ENCODE measurements around the gene SIGLEC11.
"Not testable (repeated sequence)": the region's sequence is repeated elsewhere in the genome, so short reads cannot be mapped to it uniquely, and the experiment has no call there.

The SIGLEC11 gene

DNA sequence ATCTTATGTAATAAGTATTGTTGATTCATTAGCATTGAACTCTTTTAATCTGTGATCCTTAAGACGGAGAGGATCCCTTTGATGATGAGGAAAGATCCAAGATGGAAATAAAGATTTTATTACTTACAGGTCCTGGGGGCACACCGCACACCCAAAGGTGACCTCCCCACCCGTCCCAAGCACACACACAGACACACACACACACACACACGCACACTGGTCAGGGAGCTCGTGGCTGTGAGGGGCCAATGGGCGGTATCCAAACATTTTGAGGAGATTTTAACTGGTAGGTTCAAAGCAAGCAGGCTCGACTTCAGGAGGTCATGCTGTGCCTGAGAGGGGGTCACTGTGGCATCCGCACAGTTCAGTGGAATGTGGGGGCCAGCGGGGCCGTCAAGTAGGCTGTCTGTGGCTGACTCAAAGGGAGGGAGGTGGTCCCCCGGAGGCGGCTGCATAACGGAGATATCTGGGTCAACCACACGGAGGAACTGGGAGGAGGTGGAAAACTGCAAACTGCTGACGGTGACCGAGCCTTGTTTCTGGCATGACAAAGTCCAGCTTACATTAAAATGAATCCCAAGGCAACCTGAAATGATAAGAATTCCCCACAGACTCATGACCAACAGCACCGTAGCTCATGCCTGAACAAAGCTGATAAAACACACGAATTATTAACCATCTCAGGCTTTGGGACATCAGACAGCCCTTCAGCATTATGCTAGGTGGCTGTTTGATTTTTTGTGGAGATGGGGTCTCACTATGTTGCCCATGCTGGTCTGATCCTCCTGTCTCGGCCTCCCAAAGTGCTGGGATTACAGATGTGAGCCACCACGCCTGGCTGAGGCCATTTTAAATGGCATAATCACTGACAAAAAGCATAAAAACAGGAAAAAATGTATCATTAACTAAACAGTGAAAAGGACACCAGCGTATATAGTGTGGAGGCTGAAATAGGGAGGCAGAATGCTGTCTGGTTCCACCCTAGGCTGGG, 20.9 kb upstream of the SIGLEC11 start:
- DNase-seq = no peak

DNA sequence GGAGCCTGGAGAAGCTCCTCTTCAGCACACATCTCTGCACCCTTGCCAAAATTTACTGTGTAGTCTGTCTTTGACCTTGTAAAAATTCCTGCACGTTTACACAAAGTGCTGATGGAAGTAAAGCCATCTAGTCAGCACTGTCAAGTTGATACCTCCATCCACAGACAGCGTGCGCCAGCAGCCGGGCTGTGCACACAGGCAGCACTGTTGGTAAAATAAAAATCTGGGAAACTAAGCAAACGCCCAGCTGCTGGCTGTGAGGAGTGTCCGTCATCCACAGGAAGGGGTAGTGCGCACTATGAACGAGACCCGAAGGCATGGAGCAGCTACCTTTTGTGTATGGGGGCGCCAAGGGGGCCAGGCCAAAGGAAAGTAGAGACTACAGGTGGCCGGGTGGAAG, 17.4 kb upstream of the SIGLEC11 start:
- no peak for DNase-seq

DNA sequence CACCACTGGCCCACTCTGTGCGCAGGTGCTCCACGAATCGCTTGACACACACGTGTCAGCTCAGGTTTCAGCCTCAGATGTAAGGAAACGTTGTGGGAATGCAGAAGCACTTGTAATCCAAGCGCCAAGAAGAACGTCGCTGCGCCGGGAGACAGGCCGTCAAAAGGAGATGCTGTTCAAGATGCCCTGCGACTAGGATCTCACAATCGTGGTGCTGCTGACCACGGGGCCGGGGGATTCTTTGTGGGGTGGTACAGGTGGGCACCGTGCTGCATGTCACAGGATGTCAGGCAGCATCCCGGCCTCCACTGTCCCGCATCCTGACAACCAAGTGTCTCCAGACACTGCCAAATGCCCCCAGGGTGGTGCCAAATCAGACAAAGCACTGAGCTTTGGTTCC, 16.9 kb upstream of the SIGLEC11 start:
- DNase-seq = no peak

DNA sequence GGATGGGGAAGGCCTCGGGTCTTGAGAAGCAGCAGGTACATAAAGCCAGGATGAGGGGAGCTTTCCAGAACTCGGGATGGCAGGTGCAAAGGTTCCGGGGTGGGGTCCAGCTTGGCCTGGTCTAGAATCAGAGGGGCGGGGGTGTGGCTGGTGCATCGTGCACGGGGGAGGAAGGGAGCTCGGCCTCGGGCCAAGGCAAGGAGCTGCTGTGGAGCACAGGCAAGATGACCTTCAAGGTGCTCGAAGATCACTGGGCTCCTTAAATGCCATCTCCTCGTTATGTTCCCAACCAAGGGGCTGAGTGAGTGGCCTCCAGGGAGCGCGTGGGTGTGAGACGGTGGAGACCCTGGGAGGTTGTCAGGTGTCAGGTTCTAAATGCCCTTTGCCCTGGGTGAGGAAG, 16.1 kb upstream of the SIGLEC11 start:
- DNase-seq = no peak

DNA sequence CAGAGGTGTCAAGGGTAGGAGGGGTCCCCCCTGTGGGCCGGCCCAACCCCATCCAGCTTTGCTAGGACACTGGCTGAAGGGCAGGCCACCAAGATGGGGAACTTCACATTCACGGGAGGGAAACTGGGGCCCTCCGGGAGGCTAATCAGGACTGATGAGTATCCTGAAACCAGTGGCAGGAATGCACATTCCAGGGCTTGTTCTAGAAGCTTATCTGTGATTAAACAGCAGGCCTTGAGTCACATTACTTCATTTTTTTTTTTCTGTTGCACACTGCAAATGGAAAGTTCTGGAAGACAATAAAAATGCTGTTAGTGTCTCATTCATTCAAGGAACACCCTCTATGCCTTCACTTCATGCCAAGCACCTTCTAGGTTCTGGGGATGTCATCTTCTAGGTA, 15.5 kb upstream of the SIGLEC11 start:
- DNase-seq = no peak

DNA sequence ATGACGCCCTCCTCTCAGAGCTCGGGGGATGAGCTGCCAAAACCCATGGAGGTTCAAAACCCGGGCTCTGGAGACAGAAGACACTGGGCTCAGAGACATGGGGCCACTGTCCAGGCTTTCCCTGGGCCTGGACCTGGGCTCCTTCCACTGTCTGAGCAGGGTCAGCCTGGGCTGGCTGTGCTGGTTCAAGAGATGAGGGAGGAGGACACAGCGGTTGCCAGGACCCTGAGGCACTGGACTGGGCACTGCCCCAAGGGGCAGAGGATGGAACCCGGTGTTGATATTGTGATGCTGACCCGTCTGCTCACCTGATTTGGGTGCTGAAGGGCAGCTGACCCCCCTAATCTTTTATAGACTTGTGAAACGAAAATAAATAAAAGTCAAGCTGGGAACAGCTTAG, 14.1 kb upstream of the SIGLEC11 start:
- no peak for DNase-seq

DNA sequence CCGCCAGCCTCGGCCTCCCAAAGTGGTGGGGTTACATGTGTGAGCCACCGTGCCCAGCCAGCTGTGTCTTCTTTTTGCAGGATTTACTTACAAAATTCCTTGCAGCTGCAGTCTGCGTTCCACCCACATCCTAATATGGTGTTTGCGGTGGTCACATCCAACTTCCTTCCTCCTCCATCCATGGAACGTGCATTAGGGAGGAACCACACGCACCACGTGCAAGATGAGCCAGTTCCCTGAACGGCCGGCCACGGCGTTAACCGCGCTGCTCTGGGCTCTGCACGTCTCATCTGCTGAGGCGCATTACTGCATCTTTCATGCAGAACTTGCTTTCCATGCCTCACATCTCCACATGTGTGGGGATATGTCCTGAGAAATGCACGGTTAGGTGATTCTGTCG, 13.0 kb upstream of the SIGLEC11 start:
- no peak for DNase-seq

DNA sequence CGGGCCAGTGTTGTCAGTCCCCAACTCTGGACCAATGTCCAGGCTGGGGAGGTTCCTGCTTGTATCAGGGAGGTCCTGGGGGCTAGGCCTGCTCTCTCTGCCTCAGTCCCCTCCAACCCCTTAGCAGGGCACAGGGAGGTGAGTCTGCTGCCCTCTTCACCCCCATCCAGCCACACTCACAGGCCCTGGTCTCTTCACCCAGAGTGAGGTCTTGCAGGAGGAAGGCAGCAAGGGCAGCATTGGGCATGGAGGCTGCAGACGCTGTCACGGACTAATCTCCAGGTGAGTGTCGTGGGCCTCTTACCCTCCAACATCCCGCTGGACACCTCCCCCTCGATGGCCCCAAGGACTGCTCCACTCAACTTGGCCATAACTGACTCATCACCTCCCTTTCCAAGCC, 11.9 kb upstream of the SIGLEC11 start:
- no peak for DNase-seq

DNA sequence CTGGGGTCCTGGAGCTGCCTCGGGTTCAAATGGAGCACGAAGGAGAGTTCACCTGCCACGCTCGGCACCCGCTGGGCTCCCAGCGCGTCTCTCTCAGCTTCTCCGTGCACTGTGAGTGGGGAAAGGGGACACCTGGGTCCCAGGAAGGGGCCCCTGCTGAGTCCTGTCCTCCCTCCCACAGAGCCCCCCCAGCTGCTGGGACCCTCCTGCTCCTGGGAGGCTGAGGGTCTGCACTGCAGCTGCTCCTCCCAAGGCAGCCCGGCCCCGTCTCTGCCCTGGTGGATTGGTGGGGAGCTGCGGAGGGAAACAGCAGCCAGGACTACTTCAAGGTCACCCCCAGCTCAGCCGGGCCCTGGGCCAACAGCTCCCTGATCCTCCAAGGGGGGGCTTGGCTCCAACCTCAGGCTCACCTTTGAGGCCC, 11.0 kb upstream of the SIGLEC11 start:
- DNase-seq = no peak

DNA sequence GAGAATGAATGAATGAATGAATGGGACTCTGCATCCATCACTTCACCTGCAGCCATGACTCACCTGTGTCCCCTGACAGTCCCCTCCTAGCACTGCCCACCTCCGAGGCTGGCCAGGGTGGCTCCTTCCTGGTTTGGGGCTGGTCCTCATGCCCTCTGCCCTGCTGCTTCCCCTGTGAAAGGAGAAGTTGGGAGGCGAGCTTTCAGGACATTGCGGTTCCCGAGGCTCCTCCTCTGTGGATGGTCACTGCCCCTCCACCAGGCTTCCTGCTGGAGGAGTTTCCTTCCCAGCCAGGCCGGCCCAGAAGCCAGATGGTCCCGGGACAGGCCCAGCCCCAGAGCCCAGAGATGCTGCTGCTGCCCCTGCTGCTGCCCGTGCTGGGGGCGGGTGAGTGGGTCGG, 8.4 kb upstream of the SIGLEC11 start:
- DNase-seq = not testable (repeated sequence)

DNA sequence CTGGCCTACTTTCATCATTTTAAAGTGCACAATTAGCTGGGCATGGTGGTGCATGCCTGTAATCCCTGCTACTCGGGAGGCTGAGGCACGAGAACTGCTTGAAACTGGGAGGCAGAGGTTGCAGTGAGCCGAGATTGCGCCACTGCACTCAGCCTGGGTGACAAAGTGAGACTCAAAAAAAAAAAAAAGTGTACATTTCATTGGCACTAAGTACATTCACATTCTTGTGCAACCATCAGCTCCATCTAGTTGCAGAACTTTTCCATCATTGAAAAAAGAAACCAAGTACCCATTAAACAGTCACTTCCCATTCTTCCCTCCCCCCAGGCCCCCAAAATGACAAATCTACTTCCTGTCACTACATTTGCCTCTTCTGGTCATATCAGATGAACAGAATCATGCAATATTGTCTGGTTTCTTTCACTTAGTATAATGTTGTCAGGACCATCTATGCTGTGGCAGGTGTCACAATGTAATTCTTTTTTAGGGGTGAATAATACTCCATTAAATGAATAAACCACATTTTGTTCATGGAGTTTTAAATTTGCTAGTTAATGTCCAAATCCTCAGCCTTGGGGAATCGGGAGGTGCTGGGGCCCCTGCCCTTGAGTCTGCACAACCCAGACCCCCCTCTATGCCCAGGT, 7.4 kb upstream of the SIGLEC11 start:
- no peak for DNase-seq

DNA sequence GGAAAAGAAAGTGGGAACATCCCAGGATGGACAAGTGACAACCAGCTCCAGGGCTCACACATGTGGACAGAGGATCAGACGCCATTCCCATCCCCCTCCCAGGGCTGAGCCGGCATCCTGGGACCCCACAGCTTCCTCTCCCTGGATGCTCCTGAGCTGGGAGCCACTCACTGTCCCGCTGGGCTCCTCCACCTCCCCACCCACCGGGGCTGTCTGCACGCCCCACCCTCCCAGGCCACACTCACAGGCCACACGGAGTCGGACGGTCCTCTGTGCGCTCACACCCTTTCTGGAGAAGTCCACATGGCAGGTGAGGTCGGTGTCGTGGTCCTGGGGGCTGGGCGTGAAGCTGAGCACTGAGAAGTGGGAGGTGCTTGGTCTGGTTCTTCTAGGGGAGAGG, 1.1 kb downstream of the SIGLEC11 start:
- not testable (repeated sequence) for DNase-seq

DNA sequence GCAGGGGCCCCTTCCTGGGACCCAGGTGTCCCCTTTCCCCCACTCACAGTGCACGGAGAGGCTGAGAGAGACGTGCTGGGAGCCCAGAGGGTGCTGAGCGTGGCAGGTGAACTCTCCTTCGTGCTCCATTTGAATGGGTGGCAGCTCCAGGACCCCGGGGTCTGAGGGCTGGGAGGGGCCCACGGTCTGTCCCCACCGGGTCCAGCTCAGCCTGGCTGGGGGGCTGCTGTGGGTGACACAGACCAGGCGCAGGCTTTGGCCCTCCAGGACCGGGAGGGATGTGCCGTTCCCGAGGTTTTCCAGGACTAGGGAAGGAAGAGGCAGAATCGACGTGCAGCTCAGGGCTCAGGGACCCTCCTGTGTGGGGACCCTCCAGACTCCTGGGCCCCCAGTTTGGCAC, 2.4 kb downstream of the SIGLEC11 start:
- DNase-seq = not testable (repeated sequence)

DNA sequence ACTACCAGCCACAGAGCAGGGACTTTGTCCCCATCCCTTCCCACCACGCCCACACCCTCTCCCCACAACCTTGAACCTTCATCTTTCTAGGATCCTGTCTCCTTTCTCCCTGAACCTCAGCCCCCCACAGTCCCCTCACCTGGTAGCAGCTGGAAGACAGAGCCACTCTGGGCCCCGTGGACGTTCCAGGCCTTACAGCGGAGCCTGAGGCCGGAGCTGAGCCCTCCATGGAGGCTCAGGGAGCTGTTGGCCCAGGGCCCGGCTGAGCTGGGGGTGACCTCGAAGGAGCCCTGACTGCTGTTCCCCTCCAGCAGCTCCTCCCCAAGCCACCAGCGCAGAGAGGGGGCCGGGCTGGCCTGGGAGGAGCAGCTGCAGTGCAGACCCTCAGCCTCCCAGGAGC, 2.8 kb downstream of the SIGLEC11 start:
- DNase-seq = not testable (repeated sequence)

DNA sequence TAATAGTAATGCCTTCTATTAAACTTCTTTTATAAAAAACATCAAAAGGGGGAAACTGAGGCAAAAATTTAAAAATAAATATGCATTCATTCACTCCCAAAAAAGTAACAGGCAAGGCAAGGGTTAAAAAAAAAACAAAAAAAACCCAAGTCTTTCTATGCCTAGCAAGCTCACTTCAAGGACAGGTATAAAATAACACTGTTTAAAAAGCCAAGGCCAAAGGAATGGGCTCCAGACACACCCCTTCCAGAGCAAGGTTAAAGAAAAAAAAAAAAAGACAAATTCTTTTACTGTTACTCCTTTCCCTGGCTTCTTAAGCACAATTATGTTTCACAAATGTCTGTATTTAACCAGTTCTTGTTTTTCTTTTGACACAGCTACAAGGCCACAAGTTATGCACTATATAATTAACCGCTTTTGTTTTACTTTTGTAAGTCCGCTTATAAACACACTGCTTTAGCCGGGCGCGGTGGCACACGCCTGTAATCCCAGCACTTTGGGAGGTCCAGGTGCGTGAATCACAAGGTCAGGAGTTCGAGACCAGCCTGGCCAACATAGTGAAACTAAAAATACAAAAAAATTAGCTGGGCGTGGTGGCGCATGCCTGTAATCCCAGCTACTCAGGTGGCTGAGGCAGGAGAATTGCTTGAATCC, 3.6 kb downstream of the SIGLEC11 start:
- no peak for DNase-seq

DNA sequence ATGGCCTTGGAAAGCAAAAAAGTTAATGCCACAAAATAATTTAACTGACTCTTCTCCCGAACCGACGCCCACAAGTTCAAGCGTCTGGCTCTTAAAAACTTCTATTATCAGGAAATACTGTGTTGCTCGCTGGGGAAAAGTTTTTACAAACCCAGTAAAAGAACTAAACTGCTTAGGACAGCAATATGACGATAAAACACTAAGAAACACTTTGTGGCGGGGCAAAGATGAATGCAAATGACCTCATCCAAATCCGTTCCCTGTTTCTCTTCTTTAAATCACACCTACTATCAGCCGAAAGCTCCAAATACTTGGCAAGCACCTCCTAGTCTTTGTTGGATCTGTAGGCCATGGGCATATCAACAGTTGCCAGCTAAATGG, 4.9 kb downstream of the SIGLEC11 start:
- DNase-seq = no peak

DNA sequence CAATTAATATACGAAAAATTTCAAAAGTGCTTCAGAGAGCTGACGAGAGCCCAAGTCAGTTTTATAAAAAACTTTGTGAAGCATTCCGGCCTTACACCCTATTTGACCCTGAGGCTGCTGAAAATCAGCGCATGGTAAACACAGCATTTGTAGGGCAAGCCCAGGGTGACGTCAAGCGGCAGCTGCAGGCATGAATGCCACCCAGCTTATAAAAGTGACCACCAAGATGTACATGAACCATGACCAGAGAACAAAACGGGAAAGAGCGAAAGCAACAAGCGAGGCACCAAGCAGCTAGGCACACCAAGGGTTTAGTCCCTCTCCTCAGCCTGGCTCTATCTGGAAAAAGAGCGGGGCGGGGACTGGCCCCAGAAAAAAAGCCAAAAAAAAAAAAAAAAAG, 6.0 kb downstream of the SIGLEC11 start:
- DNase-seq = no peak

DNA sequence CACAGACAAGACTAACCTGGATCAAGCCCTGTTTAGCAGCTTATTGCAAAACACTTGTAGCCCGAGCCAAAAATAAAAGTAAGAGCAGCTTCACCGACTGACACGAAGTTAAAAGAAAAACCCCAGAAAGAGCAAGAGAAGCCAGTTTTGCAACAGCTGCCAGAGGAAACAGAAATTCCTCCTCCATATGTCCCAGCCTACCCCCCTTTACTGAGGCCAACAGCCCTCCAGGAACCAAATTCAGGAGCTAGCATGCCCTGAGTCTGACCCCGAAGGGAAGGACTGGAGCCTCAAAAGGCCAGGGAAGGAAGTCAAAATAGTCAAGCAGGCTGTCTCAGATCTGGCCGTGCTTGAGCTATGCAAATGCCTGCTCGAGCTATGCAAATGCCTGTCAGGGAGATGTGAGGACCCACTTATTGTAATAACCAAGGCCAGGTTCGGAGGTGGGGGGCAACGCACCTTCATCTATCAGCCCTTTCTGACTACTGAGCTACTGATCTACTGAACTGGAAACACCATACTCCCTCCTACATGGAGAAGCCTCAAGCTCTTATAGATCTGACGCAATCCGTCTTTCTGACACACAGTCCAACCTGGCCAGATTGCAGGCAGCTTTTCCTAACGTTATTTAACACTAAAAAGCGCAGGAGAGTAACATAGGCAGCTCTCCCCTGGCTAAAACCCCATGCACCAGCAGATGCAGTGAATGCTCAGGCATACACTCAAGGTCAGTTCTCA, 6.7 kb downstream of the SIGLEC11 start:
- no peak for DNase-seq

DNA sequence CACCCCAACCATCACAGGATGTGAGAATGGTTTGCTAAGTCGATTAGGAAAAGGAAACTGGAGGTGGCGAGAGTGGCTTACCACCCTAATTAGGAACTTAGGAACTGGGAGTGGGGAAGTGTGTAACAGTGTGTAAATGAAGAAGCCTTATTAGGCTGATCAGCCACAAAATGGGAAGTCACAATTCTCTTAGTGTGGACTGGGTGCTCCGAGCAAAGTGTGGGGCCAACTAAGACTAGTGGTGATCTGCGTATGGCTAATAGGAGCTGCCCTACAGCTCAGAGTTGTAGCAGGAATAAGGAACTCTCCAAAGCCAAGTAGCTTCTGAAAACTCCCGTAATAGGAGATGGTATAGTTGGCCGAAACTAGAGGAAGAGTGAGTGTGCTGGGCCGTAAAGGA, 7.6 kb downstream of the SIGLEC11 start:
- DNase-seq = no peak

DNA sequence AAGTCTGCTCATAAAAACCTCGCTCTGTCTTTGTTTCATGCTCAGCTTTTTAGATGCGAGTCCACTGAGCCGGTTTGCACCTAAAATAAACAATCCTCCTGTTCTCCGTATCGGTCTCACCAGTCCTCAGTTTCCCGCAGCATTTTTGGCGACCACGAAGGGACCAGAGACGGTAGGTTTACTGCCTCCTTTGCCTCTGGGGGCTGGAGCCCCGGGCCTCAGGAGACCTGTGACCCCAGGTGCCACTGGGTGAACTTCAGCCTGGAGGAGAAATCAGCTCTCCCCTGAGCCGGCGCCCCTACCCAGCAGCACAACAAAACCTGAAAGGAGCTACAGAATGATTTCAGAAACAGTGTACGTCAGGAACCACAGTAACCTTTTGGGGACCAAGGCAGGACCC, 8.1 kb downstream of the SIGLEC11 start:
- DNase-seq = no peak

DNA sequence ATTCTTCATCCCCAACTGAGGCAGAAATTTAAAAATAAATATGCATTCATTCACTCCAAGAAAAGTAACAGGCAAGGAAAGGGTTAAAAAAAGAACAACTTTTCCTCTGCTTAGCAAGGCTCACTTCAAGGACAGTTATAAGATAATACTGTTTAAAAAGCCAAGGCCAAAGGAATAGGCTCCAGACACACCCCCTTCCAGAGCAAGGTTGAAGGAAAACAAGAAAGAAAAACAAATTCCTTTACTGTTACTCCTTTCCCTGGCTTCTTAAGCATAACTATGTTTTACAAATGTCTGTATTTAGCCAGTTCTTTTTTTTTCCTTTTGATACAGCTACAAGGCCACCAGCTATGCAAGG, 8.5 kb downstream of the SIGLEC11 start:
- DNase-seq = no peak

DNA sequence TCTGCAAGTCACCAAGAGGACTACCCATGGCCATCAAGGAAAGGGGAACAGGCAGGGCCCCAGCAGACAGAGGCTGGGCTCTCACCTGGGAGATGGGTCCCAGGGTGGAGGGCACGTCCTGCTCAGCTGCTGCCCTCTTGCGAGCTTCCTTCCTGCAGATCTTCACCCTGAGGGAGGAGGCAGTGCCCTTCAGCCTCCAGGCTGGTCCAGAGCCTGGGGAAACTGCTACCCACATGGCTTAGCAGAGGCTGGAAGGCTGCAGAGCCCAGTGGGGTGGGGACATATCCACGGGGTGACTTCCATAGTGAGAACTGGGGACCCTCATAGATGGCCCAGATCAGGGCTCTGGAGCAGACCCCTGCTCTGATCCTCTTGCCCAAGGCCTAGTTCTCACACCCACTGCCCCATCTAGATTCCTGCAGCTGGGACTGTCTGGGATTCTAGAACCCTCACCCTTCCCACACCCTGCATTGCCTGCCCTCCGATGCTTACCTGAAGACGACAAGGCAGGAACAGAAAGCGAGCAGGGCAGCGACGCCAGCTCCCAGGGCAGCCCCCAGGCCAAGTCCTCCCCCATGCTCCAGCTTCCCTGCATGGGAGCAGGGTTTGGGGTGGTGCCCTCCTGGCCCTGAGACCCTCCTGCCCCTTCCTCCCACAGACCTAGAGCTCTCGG, 9.0 kb downstream of the SIGLEC11 start:
- no peak for DNase-seq
